GM19395 (cell line): Measurements from ENCODE around the gene PGM2L1.
"Not testable (repeated sequence)": the region's sequence is repeated elsewhere in the genome, so short reads cannot be mapped to it uniquely, and the experiment has no call there.

ENCODE experiments used
- ATAC-seq: cut with Tn5 transposase; IDR thresholded peaks from one replicate; pipeline ENCODE4 v1.9.1; 2021; ENCODE audit warnings: mild to moderate bottlenecking, moderate library complexity; ENCODE audit not compliant: unreplicated experiment

PGM2L1 gene

DNA sequence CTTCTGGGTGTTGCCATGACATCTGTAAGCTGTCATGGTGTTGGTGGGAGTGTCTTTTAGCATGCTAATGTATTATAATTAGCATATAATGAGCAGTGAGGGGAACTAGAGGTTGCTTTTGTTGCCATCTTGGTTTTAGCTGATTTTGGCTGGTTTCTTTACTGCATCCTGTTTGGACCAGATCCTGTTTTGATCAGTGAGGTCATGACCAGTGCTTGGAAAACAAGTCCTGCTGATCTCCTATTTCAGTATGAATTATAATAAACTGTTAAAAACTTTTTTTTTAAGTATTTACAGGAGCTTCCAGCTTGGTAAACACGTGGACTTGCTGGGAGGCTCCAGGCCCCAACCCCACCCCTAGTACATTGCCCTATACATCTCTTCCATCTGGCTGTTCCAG, 56.3 kb downstream of the PGM2L1 start:
- ATAC-seq, result no peak

DNA sequence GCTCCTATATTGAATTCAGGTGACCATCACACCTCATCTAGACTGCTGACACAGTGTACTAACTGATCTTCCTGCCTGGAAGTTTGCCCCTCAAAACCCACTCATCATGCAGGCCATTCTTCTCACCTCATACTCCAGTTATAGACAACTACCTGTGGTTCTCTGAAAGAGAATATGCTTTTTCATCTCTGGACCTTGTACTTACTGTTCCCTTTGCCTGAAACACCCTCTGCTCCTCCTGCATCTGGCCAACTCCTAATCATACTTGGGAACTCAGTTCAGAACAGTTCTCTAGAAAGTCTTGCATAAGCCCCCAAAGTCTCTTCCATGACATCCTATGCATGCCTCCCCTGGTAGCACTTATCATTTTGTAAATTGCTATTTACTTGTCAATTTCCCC, 58.6 kb downstream of the PGM2L1 start:
- ATAC-seq, result no peak

DNA sequence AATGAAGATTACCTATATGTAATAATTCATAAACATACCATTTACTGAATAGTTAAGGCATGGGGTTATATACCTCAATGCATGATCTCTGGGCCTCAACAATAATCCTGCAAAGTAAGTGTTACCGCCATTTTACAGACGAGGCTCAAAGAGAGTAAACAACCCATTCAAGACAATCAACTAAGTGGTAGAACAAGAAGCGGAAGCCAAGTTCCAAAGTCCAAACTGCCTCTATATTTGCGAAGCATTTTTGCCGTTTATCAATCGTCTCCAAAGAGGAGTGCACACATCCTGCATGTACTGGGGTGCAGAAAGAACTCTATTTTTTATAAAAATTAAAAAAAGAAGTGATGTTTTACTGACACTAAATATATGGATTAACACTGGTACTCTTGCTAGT, 59.3 kb downstream of the PGM2L1 start:
- ATAC-seq, result no peak

DNA sequence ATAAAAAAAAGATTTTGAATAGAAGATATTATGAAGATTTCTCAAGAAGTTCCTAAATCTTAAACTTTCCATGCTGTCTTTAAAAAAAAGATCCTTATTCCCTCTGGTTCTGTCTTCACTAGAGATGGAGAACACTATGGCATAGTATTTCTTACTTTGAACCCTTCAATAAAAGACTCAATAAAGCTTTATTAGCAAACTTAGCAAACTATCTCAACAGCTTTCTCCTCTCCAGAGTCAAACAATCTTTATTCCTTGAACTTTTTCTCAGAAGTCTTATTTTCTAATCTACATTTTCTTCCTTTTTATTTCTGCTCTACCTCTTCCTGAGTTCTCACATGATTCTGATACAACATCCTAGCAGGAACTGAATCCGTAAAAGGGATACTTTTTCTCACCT, 65.0 kb downstream of the PGM2L1 start:
- no peak for ATAC-seq

DNA sequence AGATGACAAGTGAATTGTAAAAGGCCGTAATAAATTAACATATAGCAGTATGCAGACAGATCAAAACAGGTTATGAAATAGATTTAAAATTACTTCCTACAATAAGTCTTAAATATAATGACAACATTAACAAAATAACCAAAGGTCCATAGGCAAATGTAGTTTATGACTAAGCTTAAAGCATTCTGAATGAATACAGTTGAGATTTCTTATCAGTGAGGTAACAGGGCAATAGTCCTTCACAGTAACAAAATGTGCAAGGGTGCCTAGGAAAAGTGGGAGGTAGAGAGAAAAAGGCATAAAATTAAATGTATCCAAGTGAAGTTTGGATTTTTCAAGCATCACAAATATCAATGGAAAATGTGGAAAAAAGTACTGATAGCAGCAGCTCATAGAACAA, 65.9 kb downstream of the PGM2L1 start:
- no peak for ATAC-seq

DNA sequence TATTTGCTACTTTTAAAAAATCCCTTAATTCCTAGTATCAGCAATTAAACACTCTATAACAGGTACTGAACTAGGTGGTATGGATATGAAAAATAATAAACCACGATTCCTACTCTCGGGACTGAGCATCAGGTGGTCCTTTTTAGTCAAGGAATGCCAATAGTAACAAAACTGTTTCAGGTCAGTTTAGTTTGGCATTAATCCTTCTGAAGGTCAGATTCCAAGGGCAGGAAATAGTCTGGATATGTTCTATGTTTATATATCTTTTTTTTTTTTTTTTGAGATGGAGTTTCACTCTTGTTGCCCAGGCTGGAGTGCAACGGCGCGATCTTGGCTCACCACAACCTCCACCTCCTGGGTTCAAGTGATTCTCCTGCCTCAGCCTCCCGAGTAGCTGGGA, 67.2 kb downstream of the PGM2L1 start:
- not testable (repeated sequence) for ATAC-seq

DNA sequence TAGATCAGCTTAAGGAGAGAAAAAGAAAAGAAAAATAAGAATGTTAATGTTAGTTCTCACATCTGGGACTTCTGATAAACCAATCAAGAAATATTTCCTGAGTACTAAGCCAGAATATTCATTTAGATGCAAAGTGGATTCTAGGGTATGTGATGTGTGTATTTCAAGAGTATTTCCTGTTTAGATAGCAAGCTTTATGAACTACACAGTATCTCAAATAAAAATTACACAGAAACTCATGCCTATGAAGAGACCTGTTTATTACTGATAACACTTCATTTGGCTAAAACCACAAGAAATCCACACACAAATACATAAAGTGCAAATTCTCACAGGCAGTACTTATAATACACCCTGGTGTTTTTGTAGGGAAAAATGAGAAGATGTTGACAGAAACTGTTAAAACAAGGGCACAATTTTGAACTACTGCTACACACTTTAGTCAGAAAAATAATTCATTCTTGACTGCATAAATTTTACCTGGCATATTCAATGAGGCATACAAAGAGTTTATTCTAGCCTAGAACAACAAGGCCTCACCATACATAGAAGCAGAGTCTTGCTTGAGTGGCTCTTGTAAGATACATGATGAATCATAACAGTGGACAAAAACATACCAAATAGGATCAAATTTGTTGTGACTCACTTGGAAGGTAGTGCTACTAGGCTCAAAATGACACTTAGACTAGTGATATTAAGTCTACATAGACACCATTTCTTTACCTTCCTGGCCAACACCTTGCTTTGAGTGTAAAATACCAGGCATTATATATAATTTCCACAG, 68.0 kb downstream of the PGM2L1 start:
- ATAC-seq, result no peak

DNA sequence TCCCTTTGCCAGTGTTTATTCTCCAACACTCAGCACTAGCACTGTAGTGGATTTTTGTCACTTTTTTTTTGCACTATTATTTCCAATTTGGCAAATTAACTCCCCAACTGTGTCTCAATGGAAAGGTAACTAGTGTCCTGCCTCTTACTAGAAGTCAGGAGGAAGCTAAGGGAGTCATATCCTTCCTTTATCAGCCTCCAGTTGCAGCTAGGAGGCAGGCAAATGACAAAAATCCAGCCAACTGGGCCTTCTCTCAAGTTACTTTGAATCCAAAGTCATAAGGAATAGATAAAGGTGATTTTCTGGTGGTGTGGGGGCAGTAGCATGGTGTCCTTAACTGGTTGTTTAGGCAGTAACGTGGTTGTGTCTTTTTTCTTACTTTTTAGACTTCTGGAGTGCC, 71.2 kb downstream of the PGM2L1 start:
- ATAC-seq, result no peak

DNA sequence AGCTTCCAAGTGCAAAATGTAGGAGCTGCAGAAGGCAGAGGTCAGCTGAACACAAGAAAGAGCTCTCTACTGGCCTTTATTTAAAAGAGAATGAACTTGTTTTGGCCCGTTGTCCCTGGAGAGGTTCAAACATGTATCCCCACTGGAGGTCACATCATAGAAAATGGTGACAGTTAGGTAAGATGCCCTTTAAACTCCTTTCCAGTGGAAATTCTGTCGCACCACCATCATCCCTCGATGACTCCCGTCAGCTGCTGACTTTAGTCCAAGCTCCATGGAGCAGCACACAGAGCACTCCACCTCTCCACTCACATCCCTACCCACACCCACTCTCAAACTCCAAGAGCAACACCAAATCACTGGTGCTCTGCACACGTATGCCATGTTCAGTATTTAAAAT, 71.6 kb downstream of the PGM2L1 start:
- no peak for ATAC-seq

DNA sequence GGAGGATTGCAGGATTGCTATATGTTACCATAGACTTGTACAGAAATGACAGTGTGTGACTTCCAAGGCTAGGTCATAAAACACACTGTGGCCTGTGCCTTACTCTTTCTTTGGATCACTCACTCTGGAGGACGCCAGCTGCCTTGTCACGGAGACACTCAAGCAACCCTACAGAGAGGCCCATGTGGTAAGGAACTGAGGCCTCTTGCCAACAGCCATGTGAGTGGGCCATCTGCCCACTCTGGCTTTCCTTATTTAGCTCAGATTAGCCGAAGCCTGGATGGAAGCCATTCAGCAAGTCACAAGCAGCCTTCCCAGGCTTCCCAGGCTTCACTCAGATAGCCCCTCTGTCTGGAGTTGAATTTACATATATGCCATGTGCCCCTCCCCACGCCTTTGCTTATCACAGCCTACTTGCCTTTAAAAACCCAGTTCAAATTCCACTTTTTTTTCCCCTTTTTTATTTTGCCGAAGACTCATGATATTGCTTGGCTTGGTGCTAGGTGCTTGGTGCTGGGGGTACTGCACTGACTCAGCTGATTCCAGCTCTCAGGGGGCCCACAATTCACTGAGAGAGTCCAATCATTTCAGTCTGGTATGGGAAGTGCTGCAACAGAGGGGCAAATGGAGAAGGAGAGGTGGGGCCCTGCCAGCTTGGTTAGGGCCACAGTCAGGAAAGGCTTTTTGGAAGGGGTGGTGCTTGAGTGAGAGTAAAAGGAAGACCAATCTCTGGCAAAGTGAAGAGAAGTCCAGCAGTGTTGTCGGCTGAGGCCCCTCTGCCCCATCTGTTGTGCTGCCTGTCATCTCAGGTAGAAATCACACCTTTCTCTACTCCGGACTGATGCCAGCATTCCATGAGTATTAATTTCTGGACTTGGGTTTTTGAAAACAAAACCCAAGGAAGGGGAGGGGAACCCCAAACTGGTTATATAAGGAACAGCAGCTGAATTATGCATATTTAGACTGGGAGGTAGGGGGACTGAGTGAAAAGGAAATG, 72.3 kb downstream of the PGM2L1 start:
- ATAC-seq, result no peak

DNA sequence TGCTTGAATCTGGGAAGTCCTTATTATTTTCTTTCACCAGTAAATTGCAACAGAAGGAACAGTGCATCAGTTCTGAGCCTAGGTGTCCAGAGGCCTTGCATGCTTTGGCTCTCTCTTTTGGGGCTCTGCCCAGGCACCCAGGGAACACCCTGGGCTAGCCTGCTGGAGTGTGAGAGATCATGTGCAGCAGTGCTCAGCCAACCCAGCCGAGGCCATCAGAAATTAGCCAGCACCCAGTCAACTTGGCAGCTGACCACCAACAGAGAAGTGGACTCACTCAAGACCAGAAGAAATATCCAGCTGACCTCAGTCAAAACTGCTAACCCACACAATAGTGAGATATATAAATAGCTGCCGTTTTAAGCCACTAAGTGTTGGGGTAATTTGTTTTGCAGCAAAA, 75.6 kb downstream of the PGM2L1 start:
- no peak for ATAC-seq

DNA sequence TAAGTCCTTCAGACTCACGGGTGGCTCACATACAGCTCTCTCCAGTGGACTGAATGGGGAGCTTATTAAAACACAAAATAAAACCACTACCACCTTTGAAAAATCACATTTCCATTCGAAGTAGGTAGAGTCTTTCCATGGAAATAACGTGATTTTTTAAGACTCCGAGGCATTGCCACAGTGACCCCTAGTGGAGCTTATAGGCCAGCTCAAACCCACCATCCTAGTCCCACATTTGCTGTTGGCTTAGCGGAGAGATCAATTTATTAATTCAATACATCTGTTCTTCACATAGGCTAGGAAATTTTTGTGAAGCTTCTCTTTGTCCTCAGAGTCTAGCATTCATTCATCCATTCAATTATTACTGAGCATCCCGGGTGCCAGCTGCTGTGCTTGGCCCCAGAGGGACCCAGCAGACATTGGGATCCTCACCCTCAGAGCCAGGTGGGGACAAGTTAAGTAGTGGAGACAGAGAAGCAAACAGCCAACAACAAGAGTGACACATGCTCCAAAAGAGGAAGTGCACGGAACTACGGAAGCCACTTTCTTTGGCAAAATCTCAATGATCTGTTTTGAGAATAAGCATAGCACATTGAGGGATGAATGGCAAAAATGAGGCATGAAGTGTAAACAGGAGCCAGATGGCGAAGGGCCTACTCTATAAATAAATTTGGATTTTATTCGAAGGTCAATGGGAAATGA, 76.6 kb downstream of the PGM2L1 start:
- no peak for ATAC-seq

DNA sequence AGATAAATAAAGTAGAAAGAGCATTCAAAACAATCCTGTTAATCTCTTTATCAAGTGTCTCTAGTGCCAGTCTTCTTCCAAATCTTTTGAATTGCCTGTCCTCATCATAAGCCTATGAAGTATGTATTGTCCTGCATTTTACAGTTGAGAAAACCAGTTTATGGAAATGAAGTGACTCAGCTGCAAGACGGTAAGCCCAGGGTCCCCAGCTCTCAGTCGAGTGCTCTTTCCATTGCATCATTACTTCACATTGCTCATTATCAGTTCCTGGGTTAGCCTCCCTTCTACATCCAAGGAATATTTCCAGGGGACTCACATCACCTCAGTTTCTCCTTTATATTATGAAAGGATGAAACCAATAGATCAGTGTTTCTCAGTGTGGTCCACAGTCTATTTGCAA, 77.7 kb downstream of the PGM2L1 start:
- ATAC-seq, result no peak

DNA sequence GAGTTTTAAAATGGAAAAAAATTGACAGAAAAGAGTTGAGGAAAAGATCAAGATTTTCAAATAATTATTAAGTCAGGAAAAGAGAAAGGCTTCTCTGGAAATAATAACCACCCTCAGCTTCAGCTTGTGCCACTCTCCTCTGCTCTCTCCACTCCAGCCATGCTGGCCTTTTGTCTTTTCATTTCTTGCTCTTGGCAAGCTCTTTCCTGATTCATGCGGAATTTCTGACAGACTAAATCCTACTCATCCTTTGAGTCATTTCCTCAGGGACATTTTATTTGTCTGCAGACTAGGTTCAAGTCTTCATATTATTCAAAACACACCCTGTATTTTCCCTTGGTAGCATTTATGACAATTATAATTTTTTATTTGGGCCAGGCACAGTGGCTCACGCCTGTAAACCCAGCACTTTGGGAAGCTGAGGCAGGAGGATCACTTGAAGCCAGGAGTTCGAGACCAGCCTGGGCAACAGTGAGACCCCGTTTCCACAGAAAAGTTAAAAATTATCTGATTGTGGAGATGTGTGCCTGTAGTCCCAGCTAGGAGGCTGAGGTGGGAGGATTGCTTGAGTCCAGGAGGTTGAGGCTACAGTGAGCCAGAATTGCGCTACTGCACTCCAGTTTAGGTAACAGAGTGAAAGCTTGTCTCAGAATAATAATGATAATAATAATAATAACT, 79.0 kb downstream of the PGM2L1 start:
- ATAC-seq, result no peak

DNA sequence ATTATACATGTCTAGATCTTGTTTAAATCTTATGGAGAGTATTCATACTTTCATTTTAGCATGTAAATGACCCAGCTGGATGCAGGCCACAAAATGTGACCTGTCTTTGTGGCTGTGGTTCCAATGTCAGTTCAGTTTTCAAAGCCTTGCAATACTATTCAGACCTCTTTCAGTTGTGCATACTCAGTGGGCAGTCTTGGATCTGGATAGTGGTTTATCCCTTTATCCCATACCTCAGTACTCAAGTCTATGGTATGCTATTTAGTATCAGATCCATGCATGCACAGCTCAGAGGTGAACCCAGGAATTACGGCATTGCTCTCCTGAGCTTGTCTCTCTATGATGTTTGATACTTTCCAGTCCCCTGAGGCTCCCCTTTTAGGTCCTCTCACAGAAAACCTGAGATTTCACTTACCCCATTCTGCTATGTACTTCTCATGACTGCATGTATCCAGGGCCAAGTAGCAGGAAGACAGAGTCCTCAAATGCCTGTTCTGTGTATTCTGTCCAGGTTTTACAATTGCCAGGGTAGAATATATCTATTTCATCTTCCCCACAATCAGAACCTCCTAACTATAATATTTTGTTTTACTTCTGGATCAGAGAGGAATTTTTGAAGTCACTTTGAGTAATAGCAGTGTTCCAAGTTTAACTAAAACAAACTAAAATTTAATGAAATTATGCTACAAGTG, 79.8 kb downstream of the PGM2L1 start:
- no peak for ATAC-seq

DNA sequence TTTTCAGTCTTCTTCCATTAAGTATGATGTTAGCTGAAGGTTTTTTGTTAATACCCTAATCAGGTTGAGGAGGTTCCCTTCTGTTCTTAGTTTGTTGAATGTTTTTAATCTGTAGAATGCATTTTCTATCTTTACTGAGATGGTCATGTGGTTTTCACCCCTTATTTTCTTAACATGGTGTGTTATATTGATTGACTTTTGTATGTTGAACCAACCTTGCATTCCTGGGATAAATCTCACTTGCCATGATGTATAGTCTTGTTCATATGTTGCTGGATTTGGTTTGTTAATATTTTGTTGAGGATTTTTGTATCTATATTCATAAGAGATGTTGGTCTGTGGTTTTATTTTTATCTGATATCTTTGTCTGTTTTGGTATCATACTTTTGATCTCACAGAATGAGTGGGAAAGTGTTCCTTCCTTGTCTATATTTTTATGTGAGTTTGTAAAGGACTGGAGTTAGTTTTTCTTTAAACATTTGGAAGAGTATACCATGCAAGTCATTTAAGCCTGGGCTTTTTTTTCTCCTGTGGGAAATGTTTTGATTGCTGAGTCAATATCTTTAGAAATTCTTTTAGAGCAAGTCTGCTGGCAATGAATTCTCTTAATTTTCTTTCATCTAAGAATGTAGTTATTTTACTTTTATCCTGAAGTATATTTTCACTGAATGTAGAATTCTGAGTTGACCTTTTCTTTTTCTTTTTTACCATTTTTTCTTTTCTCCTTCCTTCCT, 81.3 kb downstream of the PGM2L1 start:
- ATAC-seq, result no peak

DNA sequence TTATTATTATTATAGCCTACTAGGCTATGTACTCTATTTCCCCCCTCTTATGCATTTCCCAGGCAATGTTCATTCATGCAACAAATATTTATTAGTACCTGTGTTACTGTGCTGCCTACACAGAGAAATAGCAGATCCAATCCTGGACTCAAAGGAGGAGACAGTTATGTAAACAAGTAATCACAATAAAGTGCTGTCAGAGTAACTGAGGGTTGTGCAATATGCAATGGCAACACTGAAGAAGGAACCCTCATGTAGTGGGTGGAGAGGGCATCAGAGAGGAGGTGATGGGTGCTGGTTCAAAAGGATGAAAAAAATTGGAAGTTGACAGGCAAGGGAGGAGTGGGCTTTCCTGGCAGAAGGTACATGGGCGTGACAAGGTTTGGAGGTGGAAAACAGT, 85.9 kb downstream of the PGM2L1 start:
- ATAC-seq, result no peak

DNA sequence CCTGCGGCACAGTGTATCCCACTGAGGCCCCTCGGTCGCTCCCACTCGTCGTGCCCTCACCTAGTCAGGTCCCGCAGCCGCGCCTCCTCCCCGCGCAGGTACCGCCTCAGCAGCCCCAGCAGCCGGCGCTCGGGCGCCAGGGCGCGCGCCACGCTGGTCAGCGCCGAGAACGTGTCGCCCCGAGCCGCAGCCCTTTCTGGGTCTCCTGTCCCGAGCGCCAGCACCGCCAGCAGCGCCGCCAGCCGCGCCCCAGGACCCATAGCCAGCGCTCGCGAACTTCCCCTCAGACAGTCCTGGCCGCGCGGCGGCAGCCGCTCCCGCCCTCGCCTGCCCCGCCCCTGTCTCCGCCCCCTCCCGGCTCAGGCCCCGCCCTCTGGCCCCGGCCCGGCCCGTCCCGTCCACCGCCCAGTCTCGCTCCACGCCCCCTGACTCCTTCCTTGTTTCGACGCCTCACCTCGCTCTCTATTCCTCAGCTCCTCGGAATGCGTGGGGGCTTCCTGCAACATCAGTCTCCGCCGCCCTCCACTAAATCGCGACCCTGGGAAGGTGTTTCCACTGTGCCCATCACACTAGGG, 86.8 kb downstream of the PGM2L1 start, which contains the start of gene P4HA3:
Gene P4HA3 (minus strand): TSS at position 289 of the 575 bp plus-strand sequence. CDS start 29 bp downstream, at position 260.
- ATAC-seq, result no peak

DNA sequence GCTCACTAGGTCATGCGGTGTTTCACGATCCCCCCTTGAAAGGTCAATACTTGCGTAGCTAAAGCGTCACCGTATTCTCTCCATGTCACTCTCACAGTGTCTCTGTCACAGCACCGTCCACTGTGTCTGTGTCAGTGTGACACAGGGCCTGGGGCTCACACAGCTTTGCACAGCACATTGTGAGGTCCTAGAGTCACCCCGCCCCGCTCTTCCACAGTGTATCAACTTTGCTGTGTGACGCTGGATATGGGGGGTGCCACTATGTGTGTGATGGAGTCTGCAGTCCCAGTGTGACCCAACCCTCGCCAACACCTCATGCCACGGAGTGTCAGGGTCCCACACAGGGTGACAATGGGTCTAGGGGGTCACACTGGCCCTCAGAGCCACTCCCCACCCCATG, 87.4 kb downstream of the PGM2L1 start:
- no peak for ATAC-seq
